Activated CD4-positive, alpha-beta T cell treated with anti-CD3 and anti-CD28 coated beads, Interleukin-2, Interleukin-6, amounts not matched to agents 100 ng/mL and 50 ng/mL, durations not matched to agents 16 hours and 8 hours (primary cell): ENCODE measurements around the gene KCNK5.
A peak's percentile ranks its signal among the peaks of the same experiment; 100 is the strongest.

ENCODE experiments used
- DNase-seq: peaks from one replicate; pipeline ENCODE4 v3.0.0-alpha.2; 2020

The KCNK5 gene

GRCh38 chr6:39170389-39170788 lies 58.9 kb downstream of the KCNK5 start:
- DNase-seq, result no peak

GRCh38 chr6:39169448-39170344 lies 59.6 kb downstream of the KCNK5 start:
- no peak for DNase-seq

GRCh38 chr6:39167866-39168625 lies 61.2 kb downstream of the KCNK5 start:
- no peak for DNase-seq

- DNase-seq, result no peak
These were observed 62.0 kb downstream of the KCNK5 start for GRCh38 chr6:39167321-39167720.

GRCh38 chr6:39166912-39167290 lies 62.4 kb downstream of the KCNK5 start:
- DNase-seq, result no peak

- DNase-seq, result peak; percentile 88
These were observed 62.9 kb downstream of the KCNK5 start for GRCh38 chr6:39166189-39166911.

- no peak for DNase-seq
These were observed 71.8 kb downstream of the KCNK5 start for GRCh38 chr6:39157511-39157910.

GRCh38 chr6:39156801-39157200 lies 72.5 kb downstream of the KCNK5 start:
- no peak for DNase-seq

GRCh38 chr6:39154705-39155104 lies 74.6 kb downstream of the KCNK5 start:
- no peak for DNase-seq

- peak; percentile 63 for DNase-seq
These were observed 75.4 kb downstream of the KCNK5 start for GRCh38 chr6:39153766-39154397.

- DNase-seq, result no peak
These were observed 77.0 kb downstream of the KCNK5 start for GRCh38 chr6:39152262-39152661.

- DNase-seq, result no peak
These were observed 78.1 kb downstream of the KCNK5 start for GRCh38 chr6:39151211-39151610.

- no peak for DNase-seq
These were observed 84.6 kb downstream of the KCNK5 start for GRCh38 chr6:39144481-39145173.

- DNase-seq, result no peak
These were observed 85.9 kb downstream of the KCNK5 start for GRCh38 chr6:39143238-39143930.

GRCh38 chr6:39140556-39141167 lies 88.6 kb downstream of the KCNK5 start:
- no peak for DNase-seq
